Measurements from ENCODE around the gene GAB2. TPM values are rescaled to one million over a fixed set of nuclear protein-coding genes. Genes with fewer than 3 reads are reported as not detected.
A peak's percentile ranks its signal among the peaks of the same experiment; 100 is the strongest.
"Not testable (repeated sequence)": the region's sequence is repeated elsewhere in the genome, so short reads cannot be mapped to it uniquely, and the experiment has no call there.

Gene GAB2
- total and polyA plus RNA-seq, 4 donors: 16.2 to 31.5 (median 27.5) TPM

DNA sequence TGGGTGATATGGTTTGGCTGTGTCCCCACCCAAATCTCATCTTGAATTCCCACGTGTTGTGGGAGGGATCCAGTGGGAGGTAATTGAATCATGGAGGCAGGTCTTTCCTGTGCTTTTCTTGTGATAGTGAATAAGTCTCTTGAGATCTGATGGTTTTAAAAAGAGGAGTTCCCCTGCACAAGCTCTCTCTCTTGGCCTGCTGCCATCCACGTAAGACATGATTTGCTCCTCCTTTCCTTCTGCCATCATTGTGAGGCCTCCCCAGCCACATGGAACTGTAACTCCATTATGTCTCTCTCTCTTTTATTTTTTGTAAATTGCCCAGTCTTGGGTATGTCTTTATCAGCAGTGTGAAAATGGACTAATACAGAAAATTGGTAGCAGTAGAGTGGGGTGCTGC lies 145.8 kb downstream of the GAB2 start:
- not testable (repeated sequence) for H3K9me3 ChIP-seq (ENCODE audit: control insufficient read depth, insufficient read depth, low read length); H3K27me3 ChIP-seq (ENCODE audit: control insufficient read depth, insufficient read depth, low read length); H3K36me3 ChIP-seq (ENCODE audit: control insufficient read depth, insufficient read depth, low read length); H3K27ac ChIP-seq (ENCODE audit: low read depth, low read length); H3K4me3 ChIP-seq (ENCODE audit: low read depth, low read length); DNase-seq (ENCODE audit: low read depth in 4 of 6, low spot score in 6 of 6); H3K4me1 ChIP-seq (ENCODE audit: control insufficient read depth, insufficient read depth, low read length)
- whole genome bisulfite sequencing (ENCODE audit: insufficient coverage): no CpG with 5 or more reads among the region's 2 CpGs

DNA sequence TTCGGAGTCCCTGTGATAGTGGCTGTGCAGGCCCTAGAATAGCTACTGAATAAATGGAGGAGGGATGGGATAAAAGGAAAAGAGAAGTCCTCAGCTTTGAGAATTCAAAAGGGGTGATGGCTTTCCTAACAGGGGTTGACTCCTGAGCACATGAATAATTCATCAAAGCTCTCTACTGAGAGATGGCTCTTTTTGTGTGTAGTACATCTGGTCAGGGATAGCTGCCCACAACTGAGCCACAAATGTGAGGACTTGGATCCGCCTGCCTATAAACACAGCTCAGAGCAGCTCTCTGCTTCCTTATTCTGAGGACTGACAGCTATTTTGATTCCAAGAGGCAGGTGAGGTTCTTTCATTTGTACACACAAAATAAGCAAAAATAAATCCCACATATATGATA lies 146.6 kb downstream of the GAB2 start:
- peaks cover 2% of the 10 kb centered on the region for H3K9me3 ChIP-seq (ENCODE audit: control insufficient read depth, insufficient read depth, low read length)
- peak overlapping the region; percentile 26 for H3K27ac ChIP-seq (ENCODE audit: low read depth, low read length)
- H3K27me3 ChIP-seq (ENCODE audit: control insufficient read depth, insufficient read depth, low read length): no peaks in the 10 kb centered on the region
- peaks cover 4% of the 10 kb centered on the region for H3K36me3 ChIP-seq (ENCODE audit: control insufficient read depth, insufficient read depth, low read length)
- no peaks in the 10 kb centered on the region for H3K4me1 ChIP-seq (ENCODE audit: control insufficient read depth, insufficient read depth, low read length)
- no peak overlapping the region for H3K4me3 ChIP-seq (ENCODE audit: low read depth, low read length)
- peak in 5 of 6 donors; percentile 15 to 61 (median 30) for DNase-seq (ENCODE audit: low read depth in 4 of 6, low spot score in 6 of 6)
- WGBS (ENCODE audit: insufficient coverage): 19% methylated on average over 2 of the region's 2 CpGs

DNA sequence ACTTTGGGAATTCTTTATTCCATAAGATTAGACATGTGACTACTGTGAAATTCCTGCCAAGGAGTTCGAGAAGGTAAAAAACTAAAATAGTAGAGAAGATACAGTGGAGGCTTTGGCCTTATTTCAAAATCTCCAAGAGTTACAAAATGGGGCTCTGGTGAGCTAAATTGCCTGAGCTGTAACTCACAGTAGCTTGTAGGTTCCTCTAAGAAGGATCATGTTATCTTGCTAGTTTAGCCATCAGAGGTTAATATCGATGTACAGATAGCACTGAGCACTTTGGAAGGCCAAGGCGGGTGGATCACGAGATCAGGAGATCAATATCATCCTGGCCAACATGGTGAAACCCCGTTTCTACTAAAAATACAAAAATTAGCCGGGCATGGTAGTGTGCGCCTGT lies 147.8 kb downstream of the GAB2 start:
- H3K27ac ChIP-seq (ENCODE audit: low read depth, low read length): no peak overlapping the region

DNA sequence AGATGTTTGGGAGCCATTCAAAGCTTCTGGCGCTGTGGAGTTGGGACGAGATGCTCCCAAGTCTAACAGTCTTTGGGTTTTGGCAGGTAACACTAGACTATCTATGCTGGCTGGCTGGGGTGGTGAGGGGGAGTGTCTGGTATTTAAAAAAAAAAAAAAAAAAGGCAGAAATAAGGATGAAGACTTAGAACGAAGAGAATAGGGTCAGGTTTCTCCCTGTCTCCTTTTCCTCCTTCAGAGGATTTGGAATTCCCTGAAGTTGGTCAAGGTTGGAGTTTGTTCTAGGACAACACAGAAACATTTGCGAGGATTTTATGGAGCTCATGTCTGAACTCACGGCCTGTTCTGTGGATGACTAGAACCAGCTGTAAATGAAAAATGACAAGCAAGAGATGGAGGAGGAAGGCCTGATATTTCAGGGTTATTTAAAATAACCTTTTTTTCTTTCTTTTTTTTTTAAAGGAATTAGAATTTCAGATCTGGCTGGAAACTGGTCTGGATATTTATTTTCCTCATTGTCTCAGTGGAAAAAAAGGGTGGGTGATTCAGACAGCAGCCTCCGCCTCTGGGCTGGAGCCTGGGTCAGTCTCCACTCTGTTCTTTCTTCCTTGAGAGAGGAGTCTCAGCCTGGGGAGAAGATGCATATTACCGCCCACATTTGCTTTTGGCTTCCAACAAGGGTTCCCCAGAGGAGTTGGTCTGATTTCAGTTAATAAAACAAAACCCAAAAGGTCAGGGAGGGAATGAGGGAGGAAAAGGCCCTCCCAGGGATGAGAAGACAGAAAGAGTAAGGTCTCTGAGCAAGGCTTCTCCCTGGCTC lies 148.8 kb downstream of the GAB2 start:
- DNase-seq (ENCODE audit: low read depth in 4 of 6, low spot score in 6 of 6): peak in 1 of 6 donors; percentile 59
- H3K27ac ChIP-seq (ENCODE audit: low read depth, low read length): peak overlapping the region; percentile 70
- H3K4me1 ChIP-seq (ENCODE audit: control insufficient read depth, insufficient read depth, low read length): no peaks in the 10 kb centered on the region
- peaks cover 4% of the 10 kb centered on the region for H3K36me3 ChIP-seq (ENCODE audit: control insufficient read depth, insufficient read depth, low read length)
- H3K4me3 ChIP-seq (ENCODE audit: low read depth, low read length): no peak overlapping the region
- no peaks in the 10 kb centered on the region for H3K27me3 ChIP-seq (ENCODE audit: control insufficient read depth, insufficient read depth, low read length)
- WGBS (ENCODE audit: insufficient coverage): 76% methylated on average over 4 of the region's 7 CpGs
- H3K9me3 ChIP-seq (ENCODE audit: control insufficient read depth, insufficient read depth, low read length): peaks cover 2% of the 10 kb centered on the region

More for the DNA sequence above, 147.8 kb downstream of the GAB2 start:
- no peak overlapping the region for H3K4me3 ChIP-seq (ENCODE audit: low read depth, low read length)
- no peaks in the 10 kb centered on the region for H3K4me1 ChIP-seq (ENCODE audit: control insufficient read depth, insufficient read depth, low read length)
- DNase-seq (ENCODE audit: low read depth in 4 of 6, low spot score in 6 of 6): no peak
- peaks cover 4% of the 10 kb centered on the region for H3K36me3 ChIP-seq (ENCODE audit: control insufficient read depth, insufficient read depth, low read length)
- 91% methylated on average over 4 of the region's 7 CpGs for WGBS (ENCODE audit: insufficient coverage)
- peaks cover 2% of the 10 kb centered on the region for H3K9me3 ChIP-seq (ENCODE audit: control insufficient read depth, insufficient read depth, low read length)
- H3K27me3 ChIP-seq (ENCODE audit: control insufficient read depth, insufficient read depth, low read length): no peaks in the 10 kb centered on the region

DNA sequence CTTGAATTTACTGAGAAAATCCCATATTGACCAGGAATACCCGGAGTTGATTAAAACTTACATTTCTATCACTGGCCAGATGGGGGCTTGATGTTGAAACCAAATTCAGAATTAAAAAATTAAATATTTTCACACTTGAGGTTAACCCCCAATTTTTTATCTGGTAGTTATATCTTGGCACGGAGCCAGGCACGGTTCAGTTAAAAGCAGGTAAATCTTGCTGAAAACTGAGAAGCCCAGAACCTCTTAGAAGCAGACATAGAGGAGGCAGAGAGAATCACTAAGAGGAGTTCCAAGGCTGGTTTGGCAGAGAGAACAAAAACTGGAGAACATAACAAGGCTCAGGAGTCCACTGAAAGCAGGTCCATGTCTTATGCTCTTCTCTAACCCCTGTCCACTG lies 151.2 kb downstream of the GAB2 start:
- Histone ChIP-seq H3K9me3 (ENCODE audit: control insufficient read depth, insufficient read depth, low read length) (no peaks in the 10 kb centered on the region), H3K27me3 (ENCODE audit: control insufficient read depth, insufficient read depth, low read length) (no peaks in the 10 kb centered on the region), H3K36me3 (ENCODE audit: control insufficient read depth, insufficient read depth, low read length) (no peaks in the 10 kb centered on the region), H3K4me3 (ENCODE audit: low read depth, low read length) (no peak overlapping the region), H3K4me1 (ENCODE audit: control insufficient read depth, insufficient read depth, low read length) (no peaks in the 10 kb centered on the region), H3K27ac (ENCODE audit: low read depth, low read length) (no peak overlapping the region)
- WGBS (ENCODE audit: insufficient coverage): 100% methylated on average over 2 of the region's 3 CpGs
- DNase-seq (ENCODE audit: low read depth in 4 of 6, low spot score in 6 of 6): no peak

DNA sequence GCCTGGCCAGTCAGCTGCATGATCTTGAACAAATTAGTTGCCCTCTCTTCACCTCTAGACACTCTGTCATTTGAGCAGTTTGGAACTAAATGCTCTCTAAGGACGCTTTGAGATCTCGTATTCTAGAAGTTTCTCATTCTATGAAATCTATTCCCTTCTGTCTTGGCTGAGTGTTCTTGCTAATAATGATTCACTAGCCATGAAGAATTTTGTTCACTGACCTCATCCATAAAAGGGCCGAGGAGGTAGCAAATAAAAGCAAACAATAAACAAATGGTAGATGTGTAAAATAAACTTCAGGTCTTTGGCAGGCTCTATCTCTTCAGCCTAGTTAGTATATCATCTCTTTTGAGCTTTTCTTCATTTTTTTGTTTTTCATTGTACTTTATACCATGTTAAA lies 152.3 kb downstream of the GAB2 start:
- Histone ChIP-seq H3K9me3 (ENCODE audit: control insufficient read depth, insufficient read depth, low read length) (no peaks in the 10 kb centered on the region), H3K27me3 (ENCODE audit: control insufficient read depth, insufficient read depth, low read length) (no peaks in the 10 kb centered on the region), H3K4me3 (ENCODE audit: low read depth, low read length) (no peak overlapping the region), H3K36me3 (ENCODE audit: control insufficient read depth, insufficient read depth, low read length) (no peaks in the 10 kb centered on the region), H3K27ac (ENCODE audit: low read depth, low read length) (no peak overlapping the region), H3K4me1 (ENCODE audit: control insufficient read depth, insufficient read depth, low read length) (no peaks in the 10 kb centered on the region)
- DNase-seq (ENCODE audit: low read depth in 4 of 6, low spot score in 6 of 6): no peak
- no CpG with 5 or more reads among the region's 3 CpGs for WGBS (ENCODE audit: insufficient coverage)

DNA sequence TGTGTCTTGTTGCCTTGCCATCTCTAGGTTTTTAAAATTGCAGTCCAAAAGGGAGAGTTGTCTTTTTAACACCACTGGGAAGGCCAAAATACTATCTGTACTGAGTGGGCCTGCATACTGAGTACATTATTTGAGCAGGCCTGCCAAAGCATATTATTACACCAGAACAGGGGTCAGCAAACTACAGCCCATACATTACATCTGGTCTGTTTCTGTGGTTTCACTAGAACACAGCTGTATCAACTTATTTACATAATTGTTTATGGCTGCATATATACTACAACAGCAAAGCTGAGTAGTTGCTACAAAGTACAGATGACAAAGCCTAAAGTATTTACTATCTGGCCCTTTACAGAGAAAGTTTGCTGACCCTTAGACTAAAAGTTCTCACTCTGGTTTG lies 154.9 kb downstream of the GAB2 start:
- DNase-seq (ENCODE audit: low read depth in 4 of 6, low spot score in 6 of 6): no peak
- H3K36me3 ChIP-seq (ENCODE audit: control insufficient read depth, insufficient read depth, low read length): no peaks in the 10 kb centered on the region
- H3K4me3 ChIP-seq (ENCODE audit: low read depth, low read length): no peak overlapping the region
- H3K4me1 ChIP-seq (ENCODE audit: control insufficient read depth, insufficient read depth, low read length): no peaks in the 10 kb centered on the region
- H3K27me3 ChIP-seq (ENCODE audit: control insufficient read depth, insufficient read depth, low read length): no peaks in the 10 kb centered on the region
- H3K9me3 ChIP-seq (ENCODE audit: control insufficient read depth, insufficient read depth, low read length): no peaks in the 10 kb centered on the region
- H3K27ac ChIP-seq (ENCODE audit: low read depth, low read length): no peak overlapping the region

DNA sequence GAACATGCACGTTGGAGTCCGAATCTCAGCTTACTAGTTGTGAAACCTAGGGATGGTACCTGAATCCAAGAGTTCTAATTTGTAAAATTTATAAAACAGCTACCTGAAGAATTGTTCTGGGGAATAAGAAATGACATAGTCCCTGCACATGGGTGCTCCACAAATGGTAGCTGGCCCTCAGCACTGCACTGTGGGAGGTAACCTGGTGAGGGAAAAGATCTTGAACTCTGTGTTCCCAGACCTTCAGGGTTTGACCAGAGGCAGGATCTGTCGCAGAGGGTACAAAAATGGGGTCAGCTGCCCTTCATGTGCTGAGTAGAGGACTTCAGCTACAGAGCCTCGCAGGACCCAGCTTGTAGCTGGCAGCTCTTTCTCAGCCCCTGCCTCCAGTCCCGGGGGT lies 155.4 kb downstream of the GAB2 start:
- no peaks in the 10 kb centered on the region for H3K4me1 ChIP-seq (ENCODE audit: control insufficient read depth, insufficient read depth, low read length)
- no peak for DNase-seq (ENCODE audit: low read depth in 4 of 6, low spot score in 6 of 6)
- WGBS (ENCODE audit: insufficient coverage): 76% methylated on average over 5 of the region's 5 CpGs
- H3K4me3 ChIP-seq (ENCODE audit: low read depth, low read length): no peak overlapping the region
- no peaks in the 10 kb centered on the region for H3K9me3 ChIP-seq (ENCODE audit: control insufficient read depth, insufficient read depth, low read length)
- H3K27me3 ChIP-seq (ENCODE audit: control insufficient read depth, insufficient read depth, low read length): no peaks in the 10 kb centered on the region
- H3K27ac ChIP-seq (ENCODE audit: low read depth, low read length): no peak overlapping the region
- no peaks in the 10 kb centered on the region for H3K36me3 ChIP-seq (ENCODE audit: control insufficient read depth, insufficient read depth, low read length)

DNA sequence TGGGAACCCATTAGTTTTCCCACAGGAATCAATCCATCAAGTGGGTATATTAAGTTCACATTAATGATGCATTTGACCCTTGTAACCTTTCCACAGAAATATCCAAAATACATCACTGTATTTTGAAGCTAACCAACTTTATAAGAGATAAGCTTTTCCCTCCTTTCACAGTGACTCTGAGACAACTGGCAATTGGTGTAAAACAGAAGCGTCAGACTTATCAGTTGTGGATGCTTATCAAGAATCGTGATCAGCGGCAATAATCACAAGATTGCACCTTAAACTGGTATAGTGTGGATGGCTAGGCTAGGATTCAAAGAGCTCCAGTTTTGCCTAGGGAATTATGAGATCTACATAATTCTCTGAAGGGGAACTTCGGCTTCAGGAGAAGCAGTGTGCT lies 155.8 kb downstream of the GAB2 start:
- DNase-seq (ENCODE audit: low read depth in 4 of 6, low spot score in 6 of 6): no peak
- no peaks in the 10 kb centered on the region for H3K36me3 ChIP-seq (ENCODE audit: control insufficient read depth, insufficient read depth, low read length)
- H3K4me1 ChIP-seq (ENCODE audit: control insufficient read depth, insufficient read depth, low read length): no peaks in the 10 kb centered on the region
- WGBS (ENCODE audit: insufficient coverage): 96% methylated on average over 4 of the region's 4 CpGs
- no peak overlapping the region for H3K27ac ChIP-seq (ENCODE audit: low read depth, low read length)
- no peaks in the 10 kb centered on the region for H3K27me3 ChIP-seq (ENCODE audit: control insufficient read depth, insufficient read depth, low read length)
- H3K4me3 ChIP-seq (ENCODE audit: low read depth, low read length): no peak overlapping the region
- H3K9me3 ChIP-seq (ENCODE audit: control insufficient read depth, insufficient read depth, low read length): no peaks in the 10 kb centered on the region

DNA sequence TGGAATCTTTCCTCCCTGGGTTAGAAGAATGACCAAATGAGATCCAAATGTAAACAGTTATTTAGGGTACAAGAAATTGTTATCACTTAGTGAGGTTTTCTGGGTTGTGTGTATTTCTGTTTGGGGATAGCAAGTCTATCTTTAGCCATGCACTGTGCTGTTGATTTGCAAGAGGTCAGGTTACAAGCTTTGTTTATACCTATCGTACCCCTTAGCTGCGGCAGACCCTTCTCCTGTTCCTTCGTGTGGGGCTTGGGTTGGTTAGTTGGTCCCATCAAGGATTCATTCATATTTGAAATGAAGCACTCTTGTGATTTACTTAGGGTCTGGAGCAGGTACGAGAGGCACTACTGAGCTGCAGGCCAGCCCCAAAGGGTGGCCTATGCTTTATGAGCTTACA lies 156.3 kb downstream of the GAB2 start:
- Histone ChIP-seq H3K27ac (ENCODE audit: low read depth, low read length) (no peak overlapping the region), H3K4me1 (ENCODE audit: control insufficient read depth, insufficient read depth, low read length) (no peaks in the 10 kb centered on the region), H3K36me3 (ENCODE audit: control insufficient read depth, insufficient read depth, low read length) (no peaks in the 10 kb centered on the region), H3K4me3 (ENCODE audit: low read depth, low read length) (no peak overlapping the region), H3K9me3 (ENCODE audit: control insufficient read depth, insufficient read depth, low read length) (no peaks in the 10 kb centered on the region), H3K27me3 (ENCODE audit: control insufficient read depth, insufficient read depth, low read length) (no peaks in the 10 kb centered on the region)
- DNase-seq (ENCODE audit: low read depth in 4 of 6, low spot score in 6 of 6): no peak
- no CpG with 5 or more reads among the region's 4 CpGs for WGBS (ENCODE audit: insufficient coverage)

Data from spinal cord (tissue), 10 donors.